ENCODE measurements around the gene OR51B6. TPM values are rescaled to one million over a fixed set of nuclear protein-coding genes. Genes with fewer than 3 reads are reported as not detected.

OR51B6 gene
- total RNA-seq, 2 donors from 2014 or later = not detected

- DNase-seq (ENCODE audit: low spot score) (no peak), ATAC-seq (ENCODE audit: insufficient number of reproducible peaks, low FRiP score, low read depth) (no peak)
- Histone ChIP-seq H3K27ac (peak overlapping the region in 1 of 2 donors; percentile 23), H3K4me3 (peak overlapping the region; percentile 5), H3K27me3 (replicated peaks; ENCODE audit: insufficient read depth) (no peaks in the 10 kb centered on the region), H3K4me1 (ENCODE audit: control insufficient read depth in 1 of 2, low read depth in 2 of 2) (peaks cover 6 to 17% of the 10 kb centered on the region in 2 donors), H3K9me3 (no peaks in the 10 kb centered on the region), H3K36me3 (no peaks in the 10 kb centered on the region)
- TF ChIP-seq, protein P1, sequence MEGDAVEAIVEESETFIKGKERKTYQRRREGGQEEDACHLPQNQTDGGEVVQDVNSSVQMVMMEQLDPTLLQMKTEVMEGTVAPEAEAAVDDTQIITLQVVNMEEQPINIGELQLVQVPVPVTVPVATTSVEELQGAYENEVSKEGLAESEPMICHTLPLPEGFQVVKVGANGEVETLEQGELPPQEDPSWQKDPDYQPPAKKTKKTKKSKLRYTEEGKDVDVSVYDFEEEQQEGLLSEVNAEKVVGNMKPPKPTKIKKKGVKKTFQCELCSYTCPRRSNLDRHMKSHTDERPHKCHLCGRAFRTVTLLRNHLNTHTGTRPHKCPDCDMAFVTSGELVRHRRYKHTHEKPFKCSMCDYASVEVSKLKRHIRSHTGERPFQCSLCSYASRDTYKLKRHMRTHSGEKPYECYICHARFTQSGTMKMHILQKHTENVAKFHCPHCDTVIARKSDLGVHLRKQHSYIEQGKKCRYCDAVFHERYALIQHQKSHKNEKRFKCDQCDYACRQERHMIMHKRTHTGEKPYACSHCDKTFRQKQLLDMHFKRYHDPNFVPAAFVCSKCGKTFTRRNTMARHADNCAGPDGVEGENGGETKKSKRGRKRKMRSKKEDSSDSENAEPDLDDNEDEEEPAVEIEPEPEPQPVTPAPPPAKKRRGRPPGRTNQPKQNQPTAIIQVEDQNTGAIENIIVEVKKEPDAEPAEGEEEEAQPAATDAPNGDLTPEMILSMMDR (IDR thresholded peaks at IDR 0.05) = no peak
Measured at GRCh38 chr11:5367448-5368074, 16.3 kb downstream of the OR51B6 start.

DNA sequence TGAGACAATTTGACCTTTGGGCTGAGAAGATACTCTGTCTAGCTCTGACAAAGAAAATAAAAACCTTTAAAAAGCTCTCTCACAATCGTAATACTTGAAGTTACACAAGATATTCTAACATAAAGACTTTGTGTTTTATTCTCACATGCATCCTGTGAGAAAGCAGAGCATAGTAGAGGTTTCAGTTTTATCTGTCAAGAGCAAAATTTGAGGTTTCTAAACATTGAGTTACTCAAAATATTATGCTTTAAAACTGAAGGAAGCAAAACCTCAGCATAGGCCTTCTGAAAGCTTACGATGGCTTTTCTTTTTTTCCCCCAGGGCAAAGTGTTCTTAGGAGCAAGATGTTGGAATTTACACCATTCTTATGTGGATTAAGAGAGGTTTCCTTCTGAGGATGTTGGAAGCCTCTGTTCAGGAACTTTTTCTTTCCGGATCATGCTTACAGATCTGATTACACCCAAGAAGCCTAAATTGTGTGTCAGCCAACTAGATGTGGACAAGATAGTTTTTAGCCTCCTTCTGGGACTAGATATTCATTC, 17.3 kb downstream of the OR51B6 start:
- Histone ChIP-seq H3K9me3 (peaks cover 3% of the 10 kb centered on the region), H3K36me3 (no peaks in the 10 kb centered on the region), H3K4me3 (no peak overlapping the region), H3K27me3 (replicated peaks; ENCODE audit: insufficient read depth) (no peaks in the 10 kb centered on the region), H3K4me1 (ENCODE audit: control insufficient read depth in 1 of 2, low read depth in 2 of 2) (peaks cover 6 to 17% of the 10 kb centered on the region in 2 donors), H3K27ac (no peak overlapping the region)
- TF ChIP-seq, protein P1 (IDR thresholded peaks at IDR 0.05) = no peak
- ATAC-seq (ENCODE audit: insufficient number of reproducible peaks, low FRiP score, low read depth) (no peak), DNase-seq (ENCODE audit: low spot score) (no peak)

DNA sequence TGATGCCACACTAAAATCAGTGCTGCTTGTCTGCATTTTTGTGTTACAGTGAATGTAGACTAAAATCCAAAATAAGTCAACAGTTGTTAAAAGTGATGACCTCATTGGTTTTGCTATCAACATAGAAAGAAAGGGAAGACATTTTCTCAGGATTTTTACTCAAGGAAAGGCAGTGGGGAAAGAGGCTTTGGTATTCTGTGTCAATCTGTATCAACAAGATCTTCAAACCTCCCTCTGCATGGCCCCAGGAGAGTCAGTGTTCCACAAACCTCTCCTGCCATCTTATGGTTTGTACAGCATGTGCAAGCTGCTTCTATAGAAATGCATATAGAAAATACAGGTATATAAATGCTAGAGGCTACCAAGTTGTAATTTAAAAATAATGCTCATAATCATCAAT, 18.5 kb downstream of the OR51B6 start:
- TF ChIP-seq, protein P1 (IDR thresholded peaks at IDR 0.05) = no peak
- DNase-seq (ENCODE audit: low spot score) (no peak), ATAC-seq (ENCODE audit: insufficient number of reproducible peaks, low FRiP score, low read depth) (no peak)
- Histone ChIP-seq H3K27me3 (replicated peaks; ENCODE audit: insufficient read depth) (no peaks in the 10 kb centered on the region), H3K9me3 (peaks cover 3% of the 10 kb centered on the region), H3K27ac (no peak overlapping the region), H3K4me3 (no peak overlapping the region), H3K4me1 (ENCODE audit: control insufficient read depth in 1 of 2, low read depth in 2 of 2) (peaks cover 6 to 17% of the 10 kb centered on the region in 2 donors), H3K36me3 (no peaks in the 10 kb centered on the region)

DNA sequence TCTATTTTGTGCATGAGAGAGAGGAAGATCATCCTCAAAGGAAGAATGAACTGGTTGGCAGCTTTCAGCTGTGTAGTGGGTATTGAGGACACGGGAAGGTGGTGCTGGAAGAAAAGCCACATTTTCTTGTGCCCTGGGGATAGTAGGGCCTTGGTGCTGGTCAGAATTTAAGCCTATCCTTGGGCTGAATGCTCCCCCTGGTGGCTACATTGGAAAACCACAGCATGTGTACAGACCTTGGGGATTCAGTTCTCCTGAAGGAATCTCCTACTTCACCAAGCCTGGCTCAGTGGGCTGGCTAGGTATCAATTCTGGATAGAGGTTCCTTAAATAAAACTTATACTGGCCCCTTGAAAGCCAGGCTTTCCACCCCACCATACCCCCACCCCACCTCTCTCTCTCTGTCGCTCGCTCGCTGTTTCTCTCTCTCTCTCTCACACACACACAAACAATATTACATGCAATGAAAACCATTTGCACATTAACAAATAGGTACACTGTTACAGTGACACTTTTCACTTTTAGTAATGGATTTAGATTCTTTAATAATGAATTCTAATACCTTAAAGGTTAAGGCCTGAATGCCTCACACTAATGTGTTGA, 29.5 kb downstream of the OR51B6 start:
- ATAC-seq (ENCODE audit: insufficient number of reproducible peaks, low FRiP score, low read depth) (peak; percentile 28), DNase-seq (ENCODE audit: low spot score) (no peak)
- Histone ChIP-seq H3K36me3 (no peaks in the 10 kb centered on the region), H3K27me3 (replicated peaks; ENCODE audit: insufficient read depth) (no peaks in the 10 kb centered on the region), H3K9me3 (no peaks in the 10 kb centered on the region), H3K27ac (no peak overlapping the region), H3K4me1 (ENCODE audit: control insufficient read depth in 1 of 2, low read depth in 2 of 2) (no peaks in the 10 kb centered on the region), H3K4me3 (no peak overlapping the region)
- TF ChIP-seq, protein P1 (IDR thresholded peaks at IDR 0.05) = peak; percentile 63

- Histone ChIP-seq H3K4me1 (ENCODE audit: control insufficient read depth in 1 of 2, low read depth in 2 of 2) (no peaks in the 10 kb centered on the region), H3K4me3 (no peak within 1 kb of the TSS), H3K36me3 (no peaks in the 10 kb centered on the region), H3K27ac (no peak within 1 kb of the TSS), H3K9me3 (no peaks in the 10 kb centered on the region), H3K27me3 (replicated peaks; ENCODE audit: insufficient read depth) (no peaks in the 10 kb centered on the region)
- DNase-seq (ENCODE audit: low spot score) (no peak), ATAC-seq (ENCODE audit: insufficient number of reproducible peaks, low FRiP score, low read depth) (no peak)
- TF ChIP-seq, protein P1 (IDR thresholded peaks at IDR 0.05) = no peak
Measured at GRCh38 chr11:5383576-5383975, 32.3 kb downstream of the OR51B6 start, which contains the start of gene OR51M1. Gene OR51M1 (plus strand): TSS chr11:5383812. CDS start chr11:5389399, 5,587 bp downstream.

Measured in thoracic aorta (tissue), 2 donors.